GM21360 (cell line): Measurements from ENCODE around the gene CELF4.

Source experiments
- ATAC-seq: cut with Tn5 transposase; IDR thresholded peaks from one replicate; pipeline ENCODE4 v1.9.1; 2021; ENCODE audit warnings: mild to moderate bottlenecking, moderate library complexity; ENCODE audit not compliant: unreplicated experiment

The CELF4 gene

DNA sequence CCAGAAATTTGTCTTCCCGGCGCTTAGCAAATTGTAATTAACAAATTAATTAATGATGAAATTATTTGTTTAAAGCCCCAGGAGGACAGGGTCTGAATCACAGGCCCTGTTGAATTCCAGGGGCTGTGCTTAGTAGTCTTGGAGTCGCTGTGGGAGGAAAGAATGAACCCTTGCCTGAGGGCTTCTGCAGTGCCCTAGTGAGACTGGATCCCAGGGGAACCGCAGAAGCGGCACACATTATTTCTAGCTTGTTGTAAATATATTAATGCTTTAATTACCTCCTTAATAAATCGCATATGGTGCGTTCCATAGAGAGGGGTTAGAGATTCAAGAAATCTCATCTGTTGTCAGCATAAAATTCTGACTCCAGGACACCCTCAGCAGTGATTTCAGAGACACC, 235.4 kb downstream of the CELF4 start:
- ATAC-seq = no peak

DNA sequence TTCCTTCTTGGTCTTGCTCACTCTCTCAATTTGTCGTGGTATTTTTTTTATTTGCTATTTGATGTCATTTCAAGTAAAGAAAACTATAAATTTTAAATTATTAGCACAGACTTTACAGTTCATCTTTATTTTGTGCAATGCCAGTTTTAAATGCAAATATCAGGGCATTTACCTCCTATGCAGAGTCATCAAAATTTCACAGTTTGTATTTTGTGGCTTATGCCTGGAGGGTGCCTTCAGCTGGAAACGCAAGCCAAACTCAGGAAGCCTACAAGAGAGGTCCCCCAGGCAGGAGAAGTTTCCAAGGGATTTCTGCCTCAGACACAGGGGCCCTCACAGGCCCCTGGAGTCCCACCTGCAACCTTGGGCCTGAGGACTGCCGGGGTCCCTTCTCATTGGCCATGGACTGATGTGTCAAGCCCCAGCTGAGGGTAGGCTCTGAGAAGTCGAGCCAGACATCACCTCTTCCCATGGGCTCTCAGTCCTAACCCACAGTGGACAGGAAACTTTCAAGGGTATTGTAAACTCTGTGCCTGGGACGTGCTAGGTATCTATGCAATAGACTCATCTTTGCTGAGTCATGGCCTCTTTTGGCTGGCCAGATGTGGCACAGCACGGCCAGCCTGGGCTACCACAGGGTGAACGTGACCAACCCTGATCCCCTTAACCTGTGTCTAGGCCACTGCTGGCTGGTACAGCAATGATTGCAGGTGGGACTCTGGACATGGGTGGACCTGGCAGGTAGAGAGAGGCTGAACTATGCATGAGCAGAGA, 236.5 kb downstream of the CELF4 start:
- ATAC-seq = no peak

DNA sequence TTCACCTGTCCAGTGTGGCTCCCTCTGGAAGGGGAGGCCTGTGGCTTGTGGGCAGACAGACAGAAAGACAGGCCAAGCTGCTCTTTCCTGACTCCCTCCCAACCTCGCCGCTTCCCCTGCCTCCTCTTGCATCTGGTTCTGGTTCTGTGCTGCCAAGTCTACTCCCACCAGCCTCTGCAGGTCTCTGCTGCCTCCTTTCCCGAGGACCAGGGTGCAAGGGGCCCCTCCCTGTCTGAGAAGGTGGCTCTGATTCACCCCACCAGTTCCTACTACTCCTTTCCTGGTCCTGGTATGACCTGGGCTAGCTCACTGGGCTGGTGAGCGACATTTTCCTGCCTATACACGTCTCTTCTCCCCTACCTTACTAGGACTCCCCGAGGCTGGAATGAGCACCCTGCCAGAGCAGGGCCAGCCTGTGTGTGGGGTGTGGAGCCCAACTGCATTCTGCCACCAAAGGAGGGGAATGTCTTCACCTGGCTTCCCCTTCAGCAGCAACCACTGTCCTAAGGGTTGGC, 238.5 kb downstream of the CELF4 start:
- ATAC-seq = no peak

DNA sequence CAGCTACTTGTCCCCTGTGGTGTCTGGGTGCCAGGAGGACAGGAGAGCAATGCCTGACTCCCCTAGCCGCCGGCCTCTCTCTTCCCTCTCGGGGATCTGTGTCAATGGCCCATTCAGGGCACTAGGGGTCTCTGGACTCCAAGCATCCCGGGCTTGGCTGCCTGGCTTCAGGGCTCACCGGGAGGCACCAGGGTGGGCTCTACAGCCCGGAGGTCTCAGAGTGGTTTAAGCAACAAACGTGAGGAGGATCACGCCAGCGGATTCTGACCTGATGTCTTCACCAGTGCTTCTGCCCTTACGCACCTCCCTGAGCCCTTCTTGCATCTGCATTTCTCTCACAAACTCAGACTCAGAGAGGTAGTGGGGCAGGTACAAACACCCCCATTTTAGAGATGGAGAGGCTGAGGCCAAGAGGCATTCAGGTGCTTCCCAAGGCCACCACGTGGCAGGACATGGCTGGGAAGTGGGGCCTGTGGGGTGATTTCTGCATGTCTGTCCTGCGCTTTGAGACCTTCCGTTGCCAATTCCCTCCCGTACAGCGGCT, 243.0 kb downstream of the CELF4 start:
- ATAC-seq = peak; percentile 80

DNA sequence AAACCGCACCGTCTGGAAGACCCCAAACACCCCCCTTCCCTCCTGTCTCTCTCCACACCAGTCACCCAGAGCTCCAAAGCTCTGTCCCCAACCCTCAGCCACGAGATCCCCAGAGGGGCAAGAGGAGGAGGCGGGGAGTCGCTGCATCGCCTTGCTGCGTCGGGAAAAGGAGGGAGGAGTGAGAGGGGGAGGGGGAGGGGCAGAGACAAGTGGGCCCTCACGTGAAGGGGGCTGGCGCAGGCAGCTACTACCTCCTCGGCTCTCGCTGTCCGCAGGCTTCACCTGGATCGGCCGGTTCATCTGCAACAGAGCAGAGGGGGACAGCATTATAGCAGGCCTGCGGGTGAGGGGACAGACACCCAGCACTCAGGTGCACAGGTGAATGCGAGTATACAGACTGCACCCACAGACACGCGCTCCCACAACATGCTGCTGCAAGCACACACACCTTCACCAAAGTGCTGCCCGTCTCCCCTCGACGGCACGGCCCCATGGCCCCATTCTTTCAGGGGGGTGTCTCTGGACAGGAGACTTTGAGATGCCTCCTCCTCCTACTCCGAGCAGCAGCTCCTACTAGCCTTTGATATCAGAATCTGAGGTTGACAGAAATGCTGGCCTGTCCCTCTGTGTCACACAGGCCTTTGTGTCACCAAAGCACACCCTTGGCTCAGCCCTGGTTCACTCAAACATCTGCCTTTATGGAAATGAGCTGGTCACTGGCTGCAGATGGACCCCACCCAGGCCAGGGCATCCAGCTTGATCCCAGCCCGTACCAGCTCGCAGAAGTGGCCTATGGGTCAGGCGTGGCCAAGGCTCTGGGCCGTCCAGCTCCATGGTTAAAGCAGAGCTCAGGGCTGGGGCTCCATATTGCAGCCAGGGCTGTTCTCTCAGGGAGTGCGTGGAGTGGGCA, 243.8 kb downstream of the CELF4 start:
- peak; percentile 15 for ATAC-seq

DNA sequence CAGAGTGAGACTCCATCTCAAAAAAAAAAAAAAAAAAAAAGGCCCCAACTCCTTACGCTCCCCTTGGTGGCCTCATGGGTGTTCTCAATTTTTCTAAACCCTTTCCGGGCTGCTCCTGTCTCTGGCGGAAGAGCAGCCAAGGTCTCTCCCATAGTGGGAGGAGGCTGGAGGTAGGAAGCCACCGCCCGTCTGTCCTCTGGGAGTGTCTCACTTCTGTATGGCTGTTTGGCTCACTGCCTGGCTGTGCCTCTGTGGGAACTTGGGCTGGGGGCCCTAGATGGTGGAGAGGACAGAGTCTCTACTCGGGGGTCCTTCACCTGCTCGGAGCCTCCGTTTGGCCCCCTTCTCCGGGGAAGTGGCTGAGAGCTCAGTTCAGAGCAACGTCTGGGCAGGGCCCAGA, 245.3 kb downstream of the CELF4 start:
- ATAC-seq = no peak

DNA sequence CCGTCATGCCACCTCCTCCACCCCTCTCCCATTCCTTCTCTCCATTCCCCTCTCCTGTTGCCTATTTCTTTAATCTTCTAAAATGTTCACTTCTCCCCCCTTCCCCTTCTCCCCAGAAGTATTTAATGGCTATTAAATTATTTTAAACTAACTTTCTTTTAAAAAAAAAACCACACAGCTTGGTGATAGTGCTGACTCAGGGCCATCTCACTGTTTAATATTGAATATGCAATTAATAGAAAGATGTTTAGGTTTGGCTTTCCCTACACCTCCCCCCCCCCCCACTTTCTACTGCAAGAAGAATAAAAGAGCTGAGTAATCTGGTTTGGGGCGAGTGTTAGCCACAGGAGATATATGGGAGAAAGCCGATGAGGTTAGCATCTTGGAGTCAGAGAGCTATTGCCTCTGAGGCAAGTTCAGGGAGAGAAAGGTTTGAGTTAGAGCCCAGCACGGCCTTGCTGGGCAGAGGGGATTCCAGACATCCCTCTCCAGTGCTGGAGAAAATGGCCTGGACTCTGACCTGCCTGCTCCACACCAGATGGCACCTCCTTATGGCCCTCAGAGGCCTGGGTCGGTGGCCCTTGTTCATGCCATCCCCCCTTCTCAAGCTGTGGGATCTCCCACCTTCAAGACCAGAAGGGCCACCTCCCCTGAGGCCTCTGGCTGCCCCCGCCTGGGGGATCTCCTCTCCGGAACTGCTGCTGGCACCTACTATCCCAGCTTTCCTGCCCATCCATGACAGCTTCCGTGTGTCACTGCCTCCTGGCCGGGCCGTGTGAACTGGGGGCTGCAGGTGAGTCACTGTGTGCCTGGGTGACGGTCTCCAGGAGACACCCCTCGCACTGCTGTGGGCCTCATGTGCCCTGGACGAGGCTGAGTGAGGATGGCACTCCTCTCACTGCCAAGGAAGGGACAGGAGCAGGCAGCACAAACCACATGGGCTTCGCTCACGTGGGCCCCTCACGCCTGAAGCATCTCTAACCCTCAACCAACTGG, 246.9 kb downstream of the CELF4 start:
- no peak for ATAC-seq

DNA sequence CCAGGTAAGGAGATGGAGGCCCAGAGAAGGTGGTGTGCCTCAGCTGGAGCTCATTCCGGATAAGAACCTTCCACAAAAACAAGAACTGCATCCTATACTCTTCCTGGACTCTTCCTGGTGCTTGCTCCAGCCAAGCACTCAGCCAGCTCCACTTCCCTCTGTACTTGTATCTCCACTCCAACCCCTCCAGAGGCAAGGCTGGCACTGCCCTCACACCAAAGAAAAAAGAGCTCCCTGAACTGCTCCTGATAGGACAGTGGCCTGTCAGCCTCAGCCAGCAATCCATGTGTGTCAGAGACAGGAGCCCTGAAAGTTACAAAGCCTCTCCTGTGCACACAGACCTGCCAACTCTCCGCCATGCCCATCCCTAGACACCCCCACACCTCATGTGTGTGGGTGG, 248.1 kb downstream of the CELF4 start:
- no peak for ATAC-seq

DNA sequence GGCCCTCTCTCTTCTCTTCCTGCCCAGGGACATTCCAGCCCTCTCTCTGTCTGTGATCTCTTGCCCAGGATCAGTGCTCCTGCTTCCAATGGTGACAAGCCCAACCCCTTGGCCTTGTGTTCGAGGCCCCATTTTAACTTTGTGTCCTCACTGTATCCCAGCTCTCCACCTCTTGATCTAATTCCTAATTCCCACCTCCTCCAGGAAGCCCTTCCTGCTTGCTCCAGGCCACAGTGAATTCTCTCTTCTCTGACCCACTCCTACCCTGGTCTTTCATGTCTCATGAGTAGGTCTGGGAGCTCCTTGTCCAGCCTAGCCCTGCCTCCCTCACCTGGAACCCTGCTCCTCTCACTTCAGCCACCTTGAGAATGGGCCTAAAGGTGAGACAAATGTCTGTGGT, 249.1 kb downstream of the CELF4 start:
- ATAC-seq = no peak

DNA sequence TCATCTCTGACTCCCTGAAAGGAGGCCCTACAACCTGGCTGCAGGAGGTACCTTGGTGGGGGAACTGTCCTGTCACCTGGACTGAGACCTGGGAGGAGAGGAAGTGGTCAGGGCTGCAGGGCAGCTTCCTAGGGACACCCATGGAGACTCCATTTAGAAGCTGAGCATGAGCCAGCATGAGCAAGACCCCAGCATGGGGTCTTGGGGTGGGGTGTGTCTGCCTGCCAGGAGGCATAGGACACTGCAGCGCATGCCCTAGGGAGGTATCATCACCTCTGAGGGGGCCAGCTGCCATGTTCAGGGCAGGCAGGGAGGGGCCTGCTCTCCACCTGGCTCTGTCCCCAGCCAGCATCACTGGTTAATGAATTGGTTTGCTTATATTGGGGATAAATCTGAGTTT, 249.7 kb downstream of the CELF4 start:
- ATAC-seq = no peak

DNA sequence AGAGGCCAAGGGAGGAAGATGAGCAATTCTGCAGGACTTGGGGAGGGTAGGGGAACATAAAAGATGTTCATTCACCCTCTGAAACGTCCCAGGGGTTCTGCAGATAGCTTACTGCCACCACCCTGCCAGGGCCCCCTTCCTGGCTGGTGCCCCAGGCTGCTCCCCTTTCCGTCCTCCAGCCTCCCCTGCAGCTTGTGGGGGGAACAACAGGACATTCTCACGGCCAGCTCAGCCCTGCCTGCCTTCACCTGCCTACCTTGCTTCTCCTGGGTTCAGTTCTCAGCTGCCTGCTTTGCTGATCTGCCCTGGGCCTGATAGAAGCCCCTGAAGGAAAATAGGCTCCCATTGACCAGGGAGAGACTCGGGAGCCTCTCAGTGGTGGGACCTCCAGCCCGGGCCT, 251.1 kb downstream of the CELF4 start:
- no peak for ATAC-seq

DNA sequence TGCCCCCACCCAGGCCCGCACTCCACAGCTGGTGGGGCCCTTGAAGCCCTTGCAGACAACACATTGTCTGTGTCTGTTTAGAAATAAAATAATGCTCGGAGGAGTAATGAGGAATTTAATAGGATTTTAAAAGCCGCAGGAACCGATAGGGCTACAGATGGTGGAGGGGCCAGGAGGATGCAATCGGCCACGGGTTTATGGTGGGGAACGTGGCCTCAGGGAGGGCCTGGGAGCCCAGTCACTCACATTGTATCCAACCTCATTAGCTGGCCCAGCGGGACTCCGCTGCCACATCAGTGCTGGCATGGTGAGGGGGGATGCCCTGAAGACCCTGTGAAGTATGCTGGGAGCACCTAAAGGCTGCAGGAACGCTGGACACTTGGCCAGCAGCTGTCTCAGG, 252.0 kb downstream of the CELF4 start:
- ATAC-seq = no peak

DNA sequence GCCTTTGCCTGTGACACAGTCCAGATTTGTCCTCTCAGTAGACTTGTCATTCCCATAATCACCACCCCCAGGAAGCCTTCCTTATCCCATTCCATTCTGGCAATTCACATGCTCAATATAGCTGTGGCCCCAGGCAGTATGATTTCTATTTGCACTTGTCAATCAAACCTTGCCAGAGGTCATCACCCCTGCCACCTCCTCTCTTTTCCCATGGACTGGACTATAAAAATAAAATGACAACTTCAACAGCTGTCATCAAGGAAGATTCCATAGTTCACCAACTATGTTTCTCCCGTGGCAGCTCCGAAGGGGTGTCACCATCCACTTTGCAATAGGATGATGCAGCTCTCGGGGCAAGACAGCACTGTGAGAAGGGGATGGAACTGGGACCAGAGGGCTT, 255.7 kb downstream of the CELF4 start:
- ATAC-seq = no peak

DNA sequence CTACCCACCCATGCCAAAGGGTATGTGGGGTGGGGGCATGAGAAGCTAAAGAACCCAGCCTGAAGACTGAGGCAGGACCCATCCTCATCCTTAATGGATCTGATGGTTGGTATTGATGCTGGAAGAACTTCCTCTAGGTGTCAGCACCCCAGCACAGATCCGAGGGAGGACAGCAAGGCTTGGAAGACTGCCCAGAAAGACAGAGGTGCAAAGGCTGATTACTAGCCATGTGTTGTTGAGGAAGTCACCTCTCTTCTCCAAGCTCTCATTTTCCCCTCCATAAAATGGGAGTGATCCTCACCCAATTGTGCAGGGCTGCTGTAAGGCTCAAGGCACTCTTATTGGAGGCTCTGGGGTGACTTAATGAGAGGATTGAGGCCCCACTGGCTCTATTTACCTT, 256.5 kb downstream of the CELF4 start:
- no peak for ATAC-seq

DNA sequence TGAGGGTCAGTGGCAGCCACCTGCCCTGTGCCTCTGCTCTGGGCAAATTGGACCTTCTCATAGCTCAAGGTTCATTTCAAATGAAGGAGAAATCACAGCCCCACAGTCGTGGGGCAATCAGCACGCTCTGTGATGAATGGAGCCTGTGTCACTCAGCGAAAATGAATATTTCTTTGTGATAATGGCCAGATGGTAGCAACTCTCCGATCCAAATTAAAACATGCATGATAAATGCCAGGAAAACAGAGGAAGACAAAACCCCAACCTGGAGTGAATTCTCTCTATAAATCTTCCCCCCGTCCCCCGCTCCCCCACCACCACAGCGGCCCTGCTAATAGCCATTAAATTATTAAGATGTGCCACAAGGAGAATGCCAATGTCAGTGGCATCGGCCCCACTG, 258.4 kb downstream of the CELF4 start:
- no peak for ATAC-seq

DNA sequence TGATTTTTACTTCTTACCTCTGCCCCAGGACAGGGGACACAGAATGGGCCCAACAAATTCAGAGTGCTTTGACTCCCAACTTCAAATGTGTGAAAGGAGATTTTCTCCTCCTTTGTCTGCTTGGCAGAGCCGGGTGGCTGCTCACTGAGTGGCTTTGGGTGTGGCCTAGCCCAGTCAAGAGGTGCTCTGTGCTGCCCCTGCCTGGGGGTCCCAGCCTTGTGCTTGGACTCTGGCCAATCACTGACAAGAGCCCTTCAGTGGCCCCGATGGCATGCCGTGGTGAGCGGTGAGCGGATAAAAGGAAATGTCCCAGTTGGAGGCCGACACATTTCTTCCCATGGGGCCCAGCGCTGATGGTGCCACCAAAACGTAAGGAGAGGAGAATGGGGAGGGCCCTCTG, 259.2 kb downstream of the CELF4 start:
- ATAC-seq = no peak

DNA sequence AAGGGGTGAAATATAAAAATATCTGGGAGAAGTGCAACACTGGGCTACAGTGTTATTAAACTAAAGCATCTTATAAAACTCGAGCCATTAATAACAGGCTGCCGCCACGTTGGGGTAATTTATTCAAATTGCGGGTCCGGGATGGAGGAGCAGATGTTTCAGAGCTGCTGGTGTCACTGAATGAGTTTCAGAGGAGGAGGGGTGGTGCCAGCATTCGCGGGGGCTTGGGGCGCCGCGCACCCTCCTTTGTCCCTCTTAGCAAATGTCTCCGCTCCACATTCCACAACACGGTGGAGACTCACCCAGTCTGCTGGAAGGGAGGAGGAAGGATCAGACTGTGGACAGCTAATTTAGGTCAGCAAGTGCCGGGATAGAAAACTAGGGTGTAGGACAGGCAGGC, 260.5 kb downstream of the CELF4 start:
- no peak for ATAC-seq

DNA sequence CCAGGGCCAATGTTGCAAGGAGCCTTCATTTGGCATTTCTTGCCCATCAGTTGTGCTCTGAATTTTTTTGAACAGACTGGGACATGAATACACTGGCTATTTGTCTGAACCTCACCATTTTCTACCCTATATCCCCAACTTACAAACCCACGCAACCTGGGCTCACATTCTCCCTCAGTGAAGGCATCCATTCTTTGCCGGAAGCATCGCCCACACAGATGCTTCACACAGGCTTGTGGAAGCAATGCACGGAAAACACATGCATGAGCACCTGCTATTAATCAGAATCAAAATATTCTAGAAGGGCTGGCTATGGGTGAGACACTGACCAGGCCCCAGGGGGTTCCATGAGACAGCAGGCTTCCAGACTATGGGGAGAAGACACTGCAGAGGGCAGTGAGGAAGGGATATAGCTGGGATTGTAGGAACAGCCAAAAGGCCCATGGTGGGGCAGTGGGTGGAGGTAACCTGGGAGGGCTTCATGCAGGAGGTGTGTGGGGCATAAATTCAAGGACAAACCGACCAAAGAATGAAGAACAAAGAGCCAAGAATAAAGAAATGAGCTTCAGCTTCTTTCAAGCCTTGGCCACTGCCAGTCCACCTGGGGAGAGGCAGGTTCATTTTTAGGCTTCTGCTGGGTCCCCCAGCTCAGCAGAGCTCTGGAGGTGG, 261.5 kb downstream of the CELF4 start:
- no peak for ATAC-seq

DNA sequence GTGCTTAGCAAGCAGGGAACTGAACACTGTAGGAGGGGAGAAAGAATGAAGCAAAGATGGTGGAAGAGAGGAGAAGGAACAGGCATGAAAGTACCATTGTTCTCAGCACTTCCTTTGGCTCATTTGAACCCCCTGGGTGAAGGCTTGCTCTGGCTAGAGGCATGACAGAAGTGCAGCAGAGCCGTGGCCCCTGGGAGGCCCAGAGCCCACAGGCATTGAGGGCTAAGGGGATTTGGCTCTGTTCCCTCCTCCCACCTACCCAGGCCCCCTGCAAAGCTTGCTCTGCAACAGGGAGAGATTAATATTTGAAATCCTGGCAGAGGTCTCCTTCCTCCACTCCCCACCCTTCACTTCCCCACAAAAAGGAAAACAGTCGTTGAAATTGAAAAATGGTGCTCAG, 262.6 kb downstream of the CELF4 start:
- no peak for ATAC-seq

DNA sequence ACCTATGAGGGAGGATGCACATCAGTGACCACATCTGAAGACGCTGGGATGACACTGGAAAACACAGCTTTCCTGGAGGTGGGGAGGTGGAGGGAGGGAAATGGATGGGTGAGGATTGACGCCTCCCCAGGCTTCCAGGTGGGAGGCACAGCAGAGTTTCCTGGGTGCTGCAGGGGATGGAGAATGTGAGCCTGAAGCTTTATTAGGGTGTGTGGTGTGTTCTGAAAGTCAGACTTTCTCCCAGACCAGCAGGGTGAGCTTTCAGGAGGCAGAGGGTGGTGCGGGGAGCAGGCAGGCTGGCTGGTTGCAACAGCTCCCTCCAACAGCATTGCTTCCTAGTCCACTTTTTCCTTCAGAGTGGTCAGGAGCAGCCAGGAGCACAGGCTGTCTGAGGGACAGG, 263.1 kb downstream of the CELF4 start:
- ATAC-seq = no peak
